ENCODE measurements around the gene UTP25.
A peak's percentile ranks its signal among the peaks of the same experiment; 100 is the strongest.

The UTP25 gene

DNA sequence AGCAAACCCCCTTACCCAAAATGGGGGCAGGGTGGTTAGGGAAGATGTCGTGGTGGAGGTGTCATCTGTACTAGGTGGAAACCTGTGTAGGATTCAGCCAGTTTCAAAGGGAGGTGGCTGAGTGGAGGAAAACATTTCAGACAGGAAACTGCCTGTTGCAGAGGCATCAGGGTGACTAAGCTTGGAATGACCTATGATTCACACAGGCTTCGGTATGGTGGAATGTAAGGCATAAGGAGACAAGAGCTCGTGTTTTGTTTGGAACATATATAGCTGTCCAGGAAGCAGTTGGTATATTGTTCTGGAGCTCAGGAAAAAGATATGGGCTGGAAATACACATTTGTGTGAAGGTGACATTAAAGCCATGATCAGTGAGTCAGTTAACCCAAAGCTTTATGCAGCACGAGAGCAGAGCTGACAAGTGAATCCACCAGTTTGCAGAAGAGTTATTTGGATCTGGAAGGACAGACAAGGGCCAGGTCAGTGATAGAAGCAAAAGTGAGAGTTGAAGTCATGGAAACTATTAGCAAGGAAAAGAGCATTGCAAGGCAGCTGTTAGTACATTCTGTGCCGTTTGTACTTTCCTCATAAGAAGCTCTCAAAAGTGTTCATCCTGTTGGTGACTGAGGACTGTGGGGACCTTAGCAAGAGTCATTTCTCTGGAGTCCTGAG lies 12.2 kb downstream of the UTP25 start:
- DNase-seq (ENCODE audit: low spot score), result no peak

GRCh38 chr1:209840611-209841010 lies 12.8 kb downstream of the UTP25 start:
- DNase-seq (ENCODE audit: low spot score), result no peak

- no peak for DNase-seq (ENCODE audit: low spot score)
These were observed 17.1 kb downstream of the UTP25 start for GRCh38 chr1:209844695-209845407.

- DNase-seq (ENCODE audit: low spot score), result no peak
These were observed 17.6 kb downstream of the UTP25 start for GRCh38 chr1:209845408-209845725.

- no peak for DNase-seq (ENCODE audit: low spot score)
These were observed 21.6 kb downstream of the UTP25 start for GRCh38 chr1:209849388-209849787.

DNA sequence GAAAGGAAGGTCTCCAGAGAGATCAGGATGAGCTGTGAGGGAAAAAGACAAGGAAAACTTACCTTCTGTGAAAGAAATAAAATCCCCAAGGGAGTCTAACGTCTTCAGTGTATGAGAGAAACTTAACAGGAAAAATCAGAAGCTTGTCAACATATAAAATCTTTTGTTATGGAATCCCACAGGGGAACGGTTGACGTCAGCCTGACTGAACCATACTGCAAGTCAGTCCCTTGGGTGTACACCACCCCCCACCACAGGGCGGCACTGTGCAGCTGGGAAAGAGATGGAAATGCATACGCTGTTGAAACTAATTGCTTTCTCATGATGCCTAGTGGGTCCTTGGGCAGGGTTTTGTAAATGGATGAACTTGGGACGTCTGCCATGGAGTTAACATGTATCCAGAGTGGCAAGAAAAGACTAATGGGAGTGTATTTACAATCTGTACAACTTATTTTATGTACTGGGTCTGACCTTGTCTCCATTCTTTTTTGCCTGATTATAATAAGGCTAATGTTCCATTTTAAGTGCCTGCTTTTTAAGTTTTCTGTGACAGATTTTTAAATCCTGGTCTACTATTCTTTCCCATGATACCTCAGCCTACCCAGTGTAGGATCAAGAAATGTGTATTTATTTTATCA lies 22.7 kb downstream of the UTP25 start:
- DNase-seq (ENCODE audit: low spot score), result peak; percentile 88

GRCh38 chr1:209853676-209854075 lies 25.9 kb downstream of the UTP25 start:
- peak; percentile 48 for DNase-seq (ENCODE audit: low spot score)

DNA sequence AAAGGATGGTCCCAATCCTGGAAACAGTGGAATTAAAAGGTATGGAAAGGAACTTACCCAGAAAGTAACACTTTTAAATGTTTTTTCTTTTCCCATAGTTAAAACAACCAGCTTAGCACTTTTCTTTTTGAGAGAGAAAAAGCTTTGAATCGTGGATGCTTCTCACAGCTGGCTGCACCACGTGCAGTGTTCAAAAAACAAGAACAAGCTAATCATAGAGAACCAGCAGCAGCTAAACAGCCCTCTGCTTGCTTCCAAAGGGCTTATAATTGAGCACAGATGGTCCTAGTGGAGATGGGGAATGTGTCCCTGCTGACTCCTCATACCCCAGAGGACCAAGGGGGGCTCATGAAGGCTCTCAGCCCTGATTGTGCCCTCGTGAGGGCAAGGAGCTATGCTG lies 26.4 kb downstream of the UTP25 start:
- DNase-seq (ENCODE audit: low spot score), result peak; percentile 66

GRCh38 chr1:209855006-209855405 lies 27.2 kb downstream of the UTP25 start:
- DNase-seq (ENCODE audit: low spot score), result peak; percentile 48

- peak; percentile 63 for DNase-seq (ENCODE audit: low spot score)
These were observed 27.9 kb downstream of the UTP25 start for GRCh38 chr1:209855623-209856022.

- DNase-seq (ENCODE audit: low spot score), result no peak
These were observed 30.9 kb downstream of the UTP25 start for GRCh38 chr1:209858561-209859103.

DNA sequence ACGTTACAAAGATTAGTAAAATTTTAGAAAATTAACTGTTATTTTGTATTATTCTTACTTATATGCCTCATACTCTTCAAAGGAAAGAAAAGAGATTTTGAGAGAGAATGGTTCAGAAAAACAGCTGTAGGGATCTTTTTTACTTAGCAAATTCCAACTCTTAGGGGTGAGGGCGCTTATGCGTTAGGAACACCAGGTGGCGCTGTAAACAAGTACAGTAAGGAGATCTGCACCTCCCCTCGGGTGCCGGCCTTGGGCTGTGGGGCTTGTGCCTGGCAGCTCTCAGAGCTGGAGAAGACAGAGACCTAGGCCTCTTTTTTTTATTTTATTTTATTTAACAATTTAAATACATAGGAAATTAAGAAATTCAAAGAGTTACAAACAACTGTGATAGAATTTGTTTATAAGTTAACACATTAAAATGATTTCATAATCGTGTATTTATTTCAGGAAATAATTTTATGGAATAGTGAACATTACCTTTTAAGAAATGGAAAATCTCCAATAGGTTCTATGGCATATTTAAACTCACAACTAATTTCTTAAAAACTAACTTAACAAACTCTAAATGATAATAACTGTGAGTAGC lies 32.6 kb downstream of the UTP25 start:
- peak; percentile 94 for DNase-seq (ENCODE audit: low spot score)

GRCh38 chr1:209861242-209861641 lies 33.5 kb downstream of the UTP25 start:
- peak; percentile 50 for DNase-seq (ENCODE audit: low spot score)

GRCh38 chr1:209862391-209863356 lies 34.9 kb downstream of the UTP25 start:
- DNase-seq (ENCODE audit: low spot score), result peak; percentile 77

DNA sequence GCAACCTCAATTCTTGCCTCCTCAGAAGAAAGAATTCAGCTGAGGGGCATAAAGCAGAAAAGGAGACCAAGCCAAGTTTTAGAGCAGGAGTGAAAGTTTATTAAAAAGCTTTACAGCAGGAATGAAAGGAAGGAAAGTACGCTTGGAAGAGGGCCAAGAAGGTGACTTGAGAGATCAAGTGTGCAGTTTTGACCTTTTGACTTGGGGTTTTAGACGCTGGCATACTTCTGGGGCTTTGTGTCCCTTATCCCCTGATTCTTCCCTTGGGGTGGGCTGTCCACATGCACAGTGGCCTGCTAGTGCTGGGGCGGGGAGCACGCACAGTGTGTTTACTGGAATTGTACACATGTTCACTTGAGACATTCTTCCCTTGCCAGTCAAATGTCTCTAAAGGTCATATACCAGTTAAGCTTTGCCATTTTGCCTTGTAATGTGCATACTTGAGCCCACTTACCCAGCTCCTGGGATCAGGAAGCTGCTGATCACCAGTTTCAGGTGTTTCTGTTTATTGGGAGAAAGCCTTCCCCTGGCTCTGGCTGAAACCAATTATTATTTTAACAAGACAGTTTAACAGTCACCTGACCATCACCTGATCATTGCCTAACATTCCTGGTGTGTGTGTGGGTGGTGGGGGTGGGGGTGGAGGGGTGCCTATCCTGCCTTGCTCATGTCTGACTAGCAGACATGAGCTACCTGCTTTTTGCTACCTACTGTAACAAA lies 36.2 kb downstream of the UTP25 start:
- peak; percentile 94 for DNase-seq (ENCODE audit: low spot score)

GRCh38 chr1:209866201-209866600 lies 38.4 kb downstream of the UTP25 start:
- peak; percentile 57 for DNase-seq (ENCODE audit: low spot score)

DNA sequence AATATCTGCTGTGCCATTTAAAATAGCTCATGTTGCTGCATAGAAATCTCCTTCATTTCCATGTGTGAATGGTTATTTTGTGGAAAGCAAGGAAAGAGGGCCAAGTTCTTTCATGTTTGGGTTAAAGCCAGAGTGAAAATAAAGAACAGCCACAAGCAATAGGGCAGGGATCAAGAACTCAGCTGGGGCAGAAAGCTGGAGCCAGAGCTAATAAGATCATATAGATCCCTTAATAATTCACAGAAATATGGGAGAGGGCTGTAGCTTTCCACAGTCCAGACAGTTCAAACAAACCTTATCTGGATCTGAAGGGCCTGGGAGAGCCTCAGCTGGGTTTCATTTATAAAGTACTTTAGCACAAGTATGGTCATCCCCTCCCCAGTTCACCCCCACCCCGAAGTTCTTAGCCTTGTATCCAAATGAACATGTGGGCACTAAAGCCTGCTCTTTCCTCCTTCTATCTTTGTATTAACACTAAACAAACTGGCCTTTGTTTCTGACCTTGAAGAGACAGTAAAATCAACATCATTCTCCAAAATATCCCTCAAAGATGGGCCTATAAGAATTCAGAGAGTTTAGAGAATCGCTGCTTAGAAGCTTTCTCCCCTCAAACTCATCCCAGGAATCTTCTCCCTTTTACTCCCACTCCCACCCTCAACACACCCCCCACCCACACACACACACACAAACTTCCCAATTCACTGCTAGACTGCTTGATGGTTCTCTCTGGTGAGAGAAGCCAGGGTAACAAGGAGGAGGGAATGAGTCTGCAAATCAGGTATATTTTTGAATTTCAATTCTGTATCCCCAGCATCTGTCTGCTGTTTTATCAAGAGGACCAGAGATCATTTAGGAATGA lies 41.7 kb downstream of the UTP25 start:
- peak; percentile 83 for DNase-seq (ENCODE audit: low spot score)

DNA sequence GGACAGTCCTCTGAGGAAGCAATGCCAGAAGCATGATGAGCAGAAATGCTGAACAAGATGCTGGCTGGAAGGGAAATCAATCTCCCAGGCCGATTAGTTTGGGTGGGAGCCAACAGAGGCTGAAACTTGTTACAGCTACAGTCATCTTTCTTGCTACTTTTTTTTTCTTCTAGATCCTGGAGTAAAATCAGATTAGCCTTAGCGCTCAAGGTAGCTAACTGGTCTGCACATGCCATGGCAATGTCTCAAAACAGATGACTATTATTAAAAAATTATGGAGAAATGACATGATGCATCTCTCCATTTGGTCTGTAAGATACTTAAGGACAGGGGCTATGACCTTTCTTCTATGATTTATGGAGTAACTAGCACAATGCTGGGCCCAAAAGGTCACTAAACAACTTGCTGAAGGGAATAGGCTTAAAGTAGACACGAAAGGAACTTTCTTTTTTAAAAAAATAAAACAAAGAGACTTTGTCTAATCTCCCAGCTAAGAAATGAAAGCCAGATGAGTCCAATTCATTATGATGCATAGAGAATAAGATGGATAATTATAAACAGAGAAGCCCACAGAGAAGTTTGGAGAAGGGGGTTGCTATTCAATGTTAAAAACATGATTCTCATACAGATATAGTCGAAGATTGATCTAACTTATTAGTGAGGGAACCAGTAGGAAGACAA lies 42.5 kb downstream of the UTP25 start:
- peak; percentile 82 for DNase-seq (ENCODE audit: low spot score)

DNA sequence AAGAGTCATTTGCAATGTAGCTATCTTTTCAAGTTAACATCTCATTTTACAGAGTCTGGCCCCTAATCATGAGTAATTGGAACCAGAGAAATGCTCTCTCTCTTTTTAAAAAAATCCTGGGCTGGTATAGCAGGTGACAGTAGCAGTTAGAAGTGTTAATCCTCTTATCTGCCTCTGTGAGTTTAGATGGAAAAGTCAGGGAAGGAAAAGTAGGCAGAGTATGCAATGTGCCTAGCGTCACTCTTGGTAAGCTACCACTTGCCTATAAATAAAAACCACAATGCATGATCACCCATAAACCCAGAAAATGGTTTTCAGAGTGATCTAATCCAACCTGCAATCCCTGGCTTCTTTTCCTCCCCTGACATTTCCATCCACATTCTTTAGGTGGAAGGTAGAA lies 43.2 kb downstream of the UTP25 start:
- DNase-seq (ENCODE audit: low spot score), result peak; percentile 87

Measured in cerebellar cortex (tissue), 1 donor.